Mucosa of descending colon (tissue), 3 donors: ENCODE results near the gene MYL7. TPM values are rescaled to one million over a fixed set of nuclear protein-coding genes. Genes with fewer than 3 reads are reported as not detected.

Experiments
- ATAC-seq: fragments of 200-7000 bp; cut with Tn5 transposase; one replicate; pipeline ENCODE4 v1.9.1; 2020; ENCODE audit warnings: mild to moderate bottlenecking, moderate library complexity
- DNase-seq, 3 donors: peaks; one replicate each; pipeline ENCODE4 v3.0.0-alpha.2; 2020
- H3K36me3 ChIP-seq: fragments of 200-600 bp; one replicate; pipeline ENCODE4 v1.8.0; 2021; ENCODE audit warnings: low read depth, mild to moderate bottlenecking
- H3K4me1 ChIP-seq: fragments of 200-600 bp; one replicate; pipeline ENCODE4 v1.8.0; 2021; ENCODE audit warnings: low read depth, mild to moderate bottlenecking
- H3K4me3 ChIP-seq: fragments of 200-600 bp; one replicate; pipeline ENCODE4 v1.8.0; 2021; ENCODE audit warnings: mild to moderate bottlenecking
- H3K9me3 ChIP-seq: fragments of 200-600 bp; one replicate; pipeline ENCODE4 v1.8.0; 2021; ENCODE audit warnings: mild to moderate bottlenecking
- intact Hi-C, 2 donors: fragments of 100-400 bp; cut with DNase I in 1 of 2; cut with micrococcal nuclease in 1 of 2; formaldehyde crosslinking; loops; one replicate each; pipeline versions ENCODE4 v1.11.0 to v1.11.1; 2022; cut with DNase I, micrococcal nuclease
- total RNA-seq, 3 donors: library from RNA; stranded (reverse); fragmentation: NEBNext Ultra II Directional in 2 of 3; extraction: Animal tissue kit (Norgen Biotek cat#: 25700) in 2 of 3; gene quantifications; one replicate each; pipeline versions ENCODE4 v1.2.1 to v1.2.4, GENCODE V29; 2021 to 2023
- TF ChIP-seq, protein P1 (sequence below): fragments of 200-600 bp; IDR thresholded peaks from one replicate; pipeline ENCODE4 v1.8.0; 2022; ENCODE audit warnings: antibody characterized with exemption, mild to moderate bottlenecking
- donor health status: DM: no; HTN: no; CAD: no; lungs with moderate emphysema.
- donor health status: DM: no; HTN: no; CAD: no.
- donor health status: DM: no; HTN: yes; CAD: no.

The MYL7 gene
- total RNA-seq, 3 donors from 2014 or later: 2.0 TPM; not detected in 2

DNA sequence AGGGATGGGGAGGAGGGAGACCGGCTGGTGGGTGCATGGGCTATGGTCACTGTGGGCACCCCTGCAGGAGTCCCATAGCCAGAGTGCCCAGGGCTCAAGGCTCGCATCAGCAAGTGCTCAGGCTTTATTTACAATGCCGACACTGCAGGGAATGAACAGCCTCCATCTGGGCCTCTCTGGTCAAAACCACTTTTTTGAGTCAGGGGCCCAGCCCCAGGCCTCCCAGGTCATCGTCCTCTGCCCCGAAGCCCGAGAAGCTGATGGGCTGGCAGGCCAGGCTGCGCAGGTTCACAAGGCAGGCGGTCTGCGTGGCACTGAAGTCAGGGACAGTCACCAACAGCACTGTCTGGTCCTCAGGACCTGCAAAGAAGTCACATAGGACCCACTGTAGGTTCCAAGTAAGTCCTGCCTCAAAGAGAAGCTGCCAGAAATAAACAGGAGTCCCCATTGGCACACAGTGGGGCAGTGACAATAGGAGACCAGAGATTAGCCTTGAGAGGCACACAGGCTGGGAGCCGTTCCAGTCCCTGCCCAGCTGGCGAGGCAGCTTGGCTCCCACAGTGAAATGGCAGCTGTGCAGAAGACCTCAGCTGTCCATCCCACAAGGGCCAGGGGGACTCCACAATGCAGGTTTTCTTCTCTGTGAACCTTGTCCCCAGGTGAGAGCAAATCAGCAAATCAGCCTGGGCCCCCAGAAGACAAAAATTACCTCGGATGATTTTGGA lies 26.4 kb downstream of the MYL7 start:
- intact Hi-C loops: no loop called here
- no peaks in the 10 kb centered on the region for H3K9me3 ChIP-seq
- H3K4me1 ChIP-seq: no peaks in the 10 kb centered on the region
- TF ChIP-seq, protein P1, sequence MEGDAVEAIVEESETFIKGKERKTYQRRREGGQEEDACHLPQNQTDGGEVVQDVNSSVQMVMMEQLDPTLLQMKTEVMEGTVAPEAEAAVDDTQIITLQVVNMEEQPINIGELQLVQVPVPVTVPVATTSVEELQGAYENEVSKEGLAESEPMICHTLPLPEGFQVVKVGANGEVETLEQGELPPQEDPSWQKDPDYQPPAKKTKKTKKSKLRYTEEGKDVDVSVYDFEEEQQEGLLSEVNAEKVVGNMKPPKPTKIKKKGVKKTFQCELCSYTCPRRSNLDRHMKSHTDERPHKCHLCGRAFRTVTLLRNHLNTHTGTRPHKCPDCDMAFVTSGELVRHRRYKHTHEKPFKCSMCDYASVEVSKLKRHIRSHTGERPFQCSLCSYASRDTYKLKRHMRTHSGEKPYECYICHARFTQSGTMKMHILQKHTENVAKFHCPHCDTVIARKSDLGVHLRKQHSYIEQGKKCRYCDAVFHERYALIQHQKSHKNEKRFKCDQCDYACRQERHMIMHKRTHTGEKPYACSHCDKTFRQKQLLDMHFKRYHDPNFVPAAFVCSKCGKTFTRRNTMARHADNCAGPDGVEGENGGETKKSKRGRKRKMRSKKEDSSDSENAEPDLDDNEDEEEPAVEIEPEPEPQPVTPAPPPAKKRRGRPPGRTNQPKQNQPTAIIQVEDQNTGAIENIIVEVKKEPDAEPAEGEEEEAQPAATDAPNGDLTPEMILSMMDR: no peak
- no peak for DNase-seq
- H3K36me3 ChIP-seq: no peaks in the 10 kb centered on the region
- ATAC-seq: no peak
- no peak overlapping the region for H3K4me3 ChIP-seq

DNA sequence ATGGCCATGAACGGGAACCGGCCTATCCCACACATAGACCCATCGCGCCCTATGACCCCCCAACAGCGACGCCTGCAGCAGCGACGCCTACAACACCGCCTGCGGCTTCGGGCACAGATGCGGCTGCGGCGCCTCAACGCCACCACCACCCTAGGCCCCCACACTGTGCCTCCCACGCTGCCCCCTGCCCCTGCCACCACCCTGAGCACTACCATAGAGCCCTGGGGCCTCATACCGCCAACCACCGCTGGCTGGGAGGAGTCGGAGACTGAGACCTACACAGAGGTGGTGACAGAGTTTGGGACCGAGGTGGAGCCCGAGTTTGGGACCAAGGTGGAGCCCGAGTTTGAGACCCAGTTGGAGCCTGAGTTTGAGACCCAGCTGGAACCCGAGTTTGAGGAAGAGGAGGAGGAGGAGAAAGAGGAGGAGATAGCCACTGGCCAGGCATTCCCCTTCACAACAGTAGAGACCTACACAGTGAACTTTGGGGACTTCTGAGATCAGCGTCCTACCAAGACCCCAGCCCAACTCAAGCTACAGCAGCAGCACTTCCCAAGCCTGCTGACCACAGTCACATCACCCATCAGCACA lies 27.3 kb downstream of the MYL7 start:
- Histone ChIP-seq H3K4me3 (no peak overlapping the region), H3K9me3 (no peaks in the 10 kb centered on the region), H3K4me1 (no peaks in the 10 kb centered on the region), H3K36me3 (no peaks in the 10 kb centered on the region)
- TF ChIP-seq, protein P1: no peak
- ATAC-seq (no peak), DNase-seq (no peak)
- intact Hi-C loops: no loop called here

DNA sequence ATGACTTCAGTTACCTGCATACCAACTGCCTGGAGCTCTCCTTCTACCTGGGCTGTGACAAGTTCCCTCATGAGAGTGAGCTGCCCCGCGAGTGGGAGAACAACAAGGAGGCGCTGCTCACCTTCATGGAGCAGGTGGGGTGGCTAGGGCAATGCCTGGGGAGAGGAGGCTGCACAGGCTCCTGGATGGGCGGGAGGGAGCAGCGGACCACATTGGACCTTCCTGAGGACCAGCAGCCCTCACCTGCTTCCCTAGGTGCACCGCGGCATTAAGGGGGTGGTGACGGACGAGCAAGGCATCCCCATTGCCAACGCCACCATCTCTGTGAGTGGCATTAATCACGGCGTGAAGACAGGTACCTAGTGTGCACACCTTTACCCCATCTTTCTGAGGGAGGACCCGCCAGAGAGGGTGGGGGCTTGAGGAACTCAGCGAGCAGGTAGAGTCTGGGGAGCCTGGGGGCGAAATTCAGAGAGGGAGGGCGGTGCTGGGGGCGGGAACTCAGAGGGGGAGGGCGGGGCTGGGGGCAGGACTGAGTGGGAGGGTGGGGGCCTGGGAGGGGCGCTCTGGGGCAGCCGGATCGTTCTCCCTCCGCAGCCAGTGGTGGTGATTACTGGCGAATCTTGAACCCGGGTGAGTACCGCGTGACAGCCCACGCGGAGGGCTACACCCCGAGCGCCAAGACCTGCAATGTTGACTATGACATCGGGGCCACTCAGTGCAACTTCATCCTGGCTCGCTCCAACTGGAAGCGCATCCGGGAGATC lies 28.0 kb downstream of the MYL7 start:
- Histone ChIP-seq H3K36me3 (no peaks in the 10 kb centered on the region), H3K9me3 (no peaks in the 10 kb centered on the region), H3K4me3 (no peak overlapping the region), H3K4me1 (no peaks in the 10 kb centered on the region)
- ATAC-seq (no peak), DNase-seq (no peak)
- intact Hi-C loops: no loop called here
- TF ChIP-seq, protein P1: no peak

DNA sequence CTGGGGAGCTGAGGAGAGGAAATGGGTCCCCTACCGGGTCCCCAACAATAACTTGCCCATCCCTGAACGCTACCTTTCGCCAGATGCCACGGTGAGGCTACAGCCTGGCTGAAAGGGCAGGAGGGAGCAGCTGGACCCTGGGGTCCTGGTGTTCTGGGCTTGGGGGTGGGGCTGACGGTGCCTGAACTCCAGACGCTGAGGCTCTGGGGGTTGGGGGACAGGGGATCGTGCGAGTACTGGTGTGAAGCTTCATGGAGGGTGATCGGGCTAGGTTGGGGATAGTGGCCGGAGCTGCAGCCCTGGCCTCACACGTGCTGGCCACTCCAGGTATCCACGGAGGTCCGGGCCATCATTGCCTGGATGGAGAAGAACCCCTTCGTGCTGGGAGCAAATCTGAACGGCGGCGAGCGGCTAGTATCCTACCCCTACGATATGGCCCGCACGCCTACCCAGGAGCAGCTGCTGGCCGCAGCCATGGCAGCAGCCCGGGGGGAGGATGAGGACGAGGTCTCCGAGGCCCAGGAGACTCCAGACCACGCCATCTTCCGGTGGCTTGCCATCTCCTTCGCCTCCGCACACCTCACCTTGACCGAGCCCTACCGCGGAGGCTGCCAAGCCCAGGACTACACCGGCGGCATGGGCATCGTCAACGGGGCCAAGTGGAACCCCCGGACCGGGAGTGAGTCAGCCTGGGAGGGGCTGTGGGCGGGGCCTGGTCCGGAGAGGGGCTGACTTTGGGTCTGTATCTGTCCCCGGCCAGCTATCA lies 28.7 kb downstream of the MYL7 start:
- peak in 2 of 3 donors; percentile 16 to 47 for DNase-seq
- no peaks in the 10 kb centered on the region for H3K4me1 ChIP-seq
- H3K9me3 ChIP-seq: no peaks in the 10 kb centered on the region
- no peak overlapping the region for H3K4me3 ChIP-seq
- intact Hi-C loops: no loop called here
- H3K36me3 ChIP-seq: no peaks in the 10 kb centered on the region
- TF ChIP-seq, protein P1: no peak
- peak; percentile 18 for ATAC-seq

DNA sequence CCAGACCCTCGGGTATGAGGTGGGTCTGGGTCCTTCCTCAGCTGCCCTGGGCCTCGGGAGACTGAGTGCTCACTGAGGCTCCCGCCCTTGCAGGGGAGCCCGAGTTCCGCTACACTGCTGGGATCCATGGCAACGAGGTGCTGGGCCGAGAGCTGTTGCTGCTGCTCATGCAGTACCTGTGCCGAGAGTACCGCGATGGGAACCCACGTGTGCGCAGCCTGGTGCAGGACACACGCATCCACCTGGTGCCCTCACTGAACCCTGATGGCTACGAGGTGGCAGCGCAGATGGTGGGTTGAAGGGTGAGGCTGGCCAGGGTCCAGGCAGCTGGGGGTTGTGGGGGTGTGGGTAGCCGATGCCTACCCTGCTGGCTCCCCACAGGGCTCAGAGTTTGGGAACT lies 29.4 kb downstream of the MYL7 start:
- DNase-seq (peak in 1 of 3 donors; percentile 20), ATAC-seq (no peak)
- Histone ChIP-seq H3K4me3 (no peak overlapping the region), H3K9me3 (no peaks in the 10 kb centered on the region), H3K4me1 (no peaks in the 10 kb centered on the region), H3K36me3 (no peaks in the 10 kb centered on the region)
- TF ChIP-seq, protein P1: no peak
- intact Hi-C loops: no loop called here
